ENCODE measurements around the gene FSIP1.

FSIP1 gene

GRCh38 chr15:39657668-39658067, 125.0 kb downstream of the FSIP1 start:
- no peak overlapping the region for H3K4me3 ChIP-seq (ENCODE audit: insufficient read depth, low read depth, low read length, poor library complexity, severe bottlenecking)
- no peak for DNase-seq
- H3K4me1 ChIP-seq (ENCODE audit: control insufficient read depth, insufficient read depth, low read length, poor library complexity, severe bottlenecking), result no peaks in the 10 kb centered on the region
- H3K36me3 ChIP-seq (ENCODE audit: control insufficient read depth, insufficient read depth, low read length), result no peaks in the 10 kb centered on the region
- no peaks in the 10 kb centered on the region for H3K9me3 ChIP-seq (ENCODE audit: control insufficient read depth, low read length)
- no peak overlapping the region for H3K27ac ChIP-seq (ENCODE audit: insufficient read depth, low read length, poor library complexity, severe bottlenecking)
- no peaks in the 10 kb centered on the region for H3K27me3 ChIP-seq (replicated peaks; ENCODE audit: control insufficient read depth, insufficient read depth, low read length, poor library complexity, severe bottlenecking)

- no peak for DNase-seq
- H3K27me3 ChIP-seq (replicated peaks; ENCODE audit: control insufficient read depth, insufficient read depth, low read length, poor library complexity, severe bottlenecking), result no peaks in the 10 kb centered on the region
Measured at GRCh38 chr15:39657181-39657580, 125.5 kb downstream of the FSIP1 start.

GRCh38 chr15:39654304-39654703, 128.3 kb downstream of the FSIP1 start:
- Histone ChIP-seq H3K36me3 (ENCODE audit: control insufficient read depth, insufficient read depth, low read length) (no peaks in the 10 kb centered on the region), H3K4me3 (ENCODE audit: insufficient read depth, low read depth, low read length, poor library complexity, severe bottlenecking) (no peak overlapping the region), H3K27ac (ENCODE audit: insufficient read depth, low read length, poor library complexity, severe bottlenecking) (no peak overlapping the region), H3K27me3 (replicated peaks; ENCODE audit: control insufficient read depth, insufficient read depth, low read length, poor library complexity, severe bottlenecking) (no peaks in the 10 kb centered on the region), H3K4me1 (ENCODE audit: control insufficient read depth, insufficient read depth, low read length, poor library complexity, severe bottlenecking) (no peaks in the 10 kb centered on the region), H3K9me3 (ENCODE audit: control insufficient read depth, low read length) (no peaks in the 10 kb centered on the region)
- DNase-seq, result no peak

More at GRCh38 chr15:39657181-39657580, 125.5 kb downstream of the FSIP1 start:
- Histone ChIP-seq H3K9me3 (ENCODE audit: control insufficient read depth, low read length) (no peaks in the 10 kb centered on the region), H3K36me3 (ENCODE audit: control insufficient read depth, insufficient read depth, low read length) (no peaks in the 10 kb centered on the region), H3K4me3 (ENCODE audit: insufficient read depth, low read depth, low read length, poor library complexity, severe bottlenecking) (no peak overlapping the region), H3K27ac (ENCODE audit: insufficient read depth, low read length, poor library complexity, severe bottlenecking) (no peak overlapping the region), H3K4me1 (ENCODE audit: control insufficient read depth, insufficient read depth, low read length, poor library complexity, severe bottlenecking) (no peaks in the 10 kb centered on the region)

GRCh38 chr15:39651881-39652280, 130.8 kb downstream of the FSIP1 start:
- Histone ChIP-seq H3K27ac (ENCODE audit: insufficient read depth, low read length, poor library complexity, severe bottlenecking) (no peak overlapping the region), H3K9me3 (ENCODE audit: control insufficient read depth, low read length) (no peaks in the 10 kb centered on the region)
- DNase-seq, result no peak

GRCh38 chr15:39651295-39651694, 131.3 kb downstream of the FSIP1 start:
- no peak overlapping the region for H3K27ac ChIP-seq (ENCODE audit: insufficient read depth, low read length, poor library complexity, severe bottlenecking)
- DNase-seq, result no peak
- no peak overlapping the region for H3K4me3 ChIP-seq (ENCODE audit: insufficient read depth, low read depth, low read length, poor library complexity, severe bottlenecking)
- H3K4me1 ChIP-seq (ENCODE audit: control insufficient read depth, insufficient read depth, low read length, poor library complexity, severe bottlenecking), result no peaks in the 10 kb centered on the region
- no peaks in the 10 kb centered on the region for H3K9me3 ChIP-seq (ENCODE audit: control insufficient read depth, low read length)
- H3K27me3 ChIP-seq (replicated peaks; ENCODE audit: control insufficient read depth, insufficient read depth, low read length, poor library complexity, severe bottlenecking), result no peaks in the 10 kb centered on the region
- H3K36me3 ChIP-seq (ENCODE audit: control insufficient read depth, insufficient read depth, low read length), result no peaks in the 10 kb centered on the region

More at GRCh38 chr15:39651881-39652280, 130.8 kb downstream of the FSIP1 start:
- no peak overlapping the region for H3K4me3 ChIP-seq (ENCODE audit: insufficient read depth, low read depth, low read length, poor library complexity, severe bottlenecking)
- no peaks in the 10 kb centered on the region for H3K4me1 ChIP-seq (ENCODE audit: control insufficient read depth, insufficient read depth, low read length, poor library complexity, severe bottlenecking)
- no peaks in the 10 kb centered on the region for H3K36me3 ChIP-seq (ENCODE audit: control insufficient read depth, insufficient read depth, low read length)
- no peaks in the 10 kb centered on the region for H3K27me3 ChIP-seq (replicated peaks; ENCODE audit: control insufficient read depth, insufficient read depth, low read length, poor library complexity, severe bottlenecking)

- Histone ChIP-seq H3K27ac (ENCODE audit: insufficient read depth, low read length, poor library complexity, severe bottlenecking) (no peak overlapping the region), H3K36me3 (ENCODE audit: control insufficient read depth, insufficient read depth, low read length) (no peaks in the 10 kb centered on the region), H3K27me3 (replicated peaks; ENCODE audit: control insufficient read depth, insufficient read depth, low read length, poor library complexity, severe bottlenecking) (no peaks in the 10 kb centered on the region), H3K4me3 (ENCODE audit: insufficient read depth, low read depth, low read length, poor library complexity, severe bottlenecking) (no peak overlapping the region), H3K4me1 (ENCODE audit: control insufficient read depth, insufficient read depth, low read length, poor library complexity, severe bottlenecking) (no peaks in the 10 kb centered on the region), H3K9me3 (ENCODE audit: control insufficient read depth, low read length) (no peaks in the 10 kb centered on the region)
- DNase-seq, result no peak
Measured at GRCh38 chr15:39649757-39650156, 132.9 kb downstream of the FSIP1 start.

GRCh38 chr15:39646425-39646824, 136.2 kb downstream of the FSIP1 start:
- Histone ChIP-seq H3K9me3 (ENCODE audit: control insufficient read depth, low read length) (no peaks in the 10 kb centered on the region), H3K4me1 (ENCODE audit: control insufficient read depth, insufficient read depth, low read length, poor library complexity, severe bottlenecking) (peaks cover 5% of the 10 kb centered on the region), H3K27me3 (replicated peaks; ENCODE audit: control insufficient read depth, insufficient read depth, low read length, poor library complexity, severe bottlenecking) (no peaks in the 10 kb centered on the region), H3K4me3 (ENCODE audit: insufficient read depth, low read depth, low read length, poor library complexity, severe bottlenecking) (no peak overlapping the region), H3K27ac (ENCODE audit: insufficient read depth, low read length, poor library complexity, severe bottlenecking) (no peak overlapping the region), H3K36me3 (ENCODE audit: control insufficient read depth, insufficient read depth, low read length) (no peaks in the 10 kb centered on the region)
- DNase-seq, result no peak

GRCh38 chr15:39645976-39646257, 136.7 kb downstream of the FSIP1 start:
- H3K27me3 ChIP-seq (replicated peaks; ENCODE audit: control insufficient read depth, insufficient read depth, low read length, poor library complexity, severe bottlenecking), result no peaks in the 10 kb centered on the region
- no peaks in the 10 kb centered on the region for H3K9me3 ChIP-seq (ENCODE audit: control insufficient read depth, low read length)
- H3K4me1 ChIP-seq (ENCODE audit: control insufficient read depth, insufficient read depth, low read length, poor library complexity, severe bottlenecking), result peaks cover 10% of the 10 kb centered on the region
- H3K36me3 ChIP-seq (ENCODE audit: control insufficient read depth, insufficient read depth, low read length), result no peaks in the 10 kb centered on the region
- no peak for DNase-seq
- H3K4me3 ChIP-seq (ENCODE audit: insufficient read depth, low read depth, low read length, poor library complexity, severe bottlenecking), result no peak overlapping the region
- no peak overlapping the region for H3K27ac ChIP-seq (ENCODE audit: insufficient read depth, low read length, poor library complexity, severe bottlenecking)

- no peak for DNase-seq
- Histone ChIP-seq H3K4me3 (ENCODE audit: insufficient read depth, low read depth, low read length, poor library complexity, severe bottlenecking) (no peak overlapping the region), H3K36me3 (ENCODE audit: control insufficient read depth, insufficient read depth, low read length) (no peaks in the 10 kb centered on the region), H3K27ac (ENCODE audit: insufficient read depth, low read length, poor library complexity, severe bottlenecking) (no peak overlapping the region), H3K4me1 (ENCODE audit: control insufficient read depth, insufficient read depth, low read length, poor library complexity, severe bottlenecking) (peaks cover 13% of the 10 kb centered on the region), H3K27me3 (replicated peaks; ENCODE audit: control insufficient read depth, insufficient read depth, low read length, poor library complexity, severe bottlenecking) (no peaks in the 10 kb centered on the region), H3K9me3 (ENCODE audit: control insufficient read depth, low read length) (no peaks in the 10 kb centered on the region)
Measured at GRCh38 chr15:39645138-39645975, 137.3 kb downstream of the FSIP1 start.

GRCh38 chr15:39644136-39644535, 138.5 kb downstream of the FSIP1 start:
- Histone ChIP-seq H3K36me3 (ENCODE audit: control insufficient read depth, insufficient read depth, low read length) (no peaks in the 10 kb centered on the region), H3K27ac (ENCODE audit: insufficient read depth, low read length, poor library complexity, severe bottlenecking) (no peak overlapping the region), H3K4me3 (ENCODE audit: insufficient read depth, low read depth, low read length, poor library complexity, severe bottlenecking) (no peak overlapping the region), H3K4me1 (ENCODE audit: control insufficient read depth, insufficient read depth, low read length, poor library complexity, severe bottlenecking) (peaks cover 13% of the 10 kb centered on the region), H3K9me3 (ENCODE audit: control insufficient read depth, low read length) (no peaks in the 10 kb centered on the region), H3K27me3 (replicated peaks; ENCODE audit: control insufficient read depth, insufficient read depth, low read length, poor library complexity, severe bottlenecking) (no peaks in the 10 kb centered on the region)
- DNase-seq, result no peak
